A549 (cell line): ENCODE measurements around the gene VANGL1. TPM values are rescaled to one million over a fixed set of nuclear protein-coding genes. Genes with fewer than 3 reads are reported as not detected.

ENCODE experiments used
- ATAC-seq, 2 experiments: fragments of 200-7000 bp in 1 of 2; fragments of >200 bp in 1 of 2; cut with Nextera tagmentation in 1 of 2; cut with Tn5 transposase in 1 of 2; 3 replicates each; pipeline versions ENCODE4 v1.8.0 to v1.9.1; 2018 to 2020; ENCODE audit warnings: mild to moderate bottlenecking in 1 of 2, moderate library complexity in 1 of 2
- CTCF ChIA-PET: fragments of 300-600 bp; sonication (Branson Sonifier 250); formaldehyde crosslinking; extraction: SDS; loops from one replicate; lab custom pipeline; 2021; ENCODE audit warnings: antibody characterized with exemption, inconsistent platforms; lab: Yijun Ruan, JAX
- POLR2A ChIA-PET: fragments of 350-600 bp; formaldehyde crosslinking; extraction: SDS; loops from one replicate; lab custom pipeline; 2021; ENCODE audit warnings: antibody characterized with exemption, inconsistent platforms; lab: Yijun Ruan, JAX
- DNase-seq, 2 experiments: peaks; one replicate each; pipeline versions ENCODE4 v3.0.0 to v3.0.0-alpha.2; 2011 to 2016; ENCODE audit warnings: low read depth in 1 of 2, low spot score in 1 of 2
- FAIRE-seq: peaks from 2 replicates; lab custom pipeline; 2011; peaks lifted over from hg19 to GRCh38; lab: Jason Lieb, UNC
- H3K27ac ChIP-seq, 2 experiments: fragments of >200 bp; sonication (Bioruptor Twin); formaldehyde crosslinking; 3 replicates each; pipeline ENCODE4 v1.5.1; 2016 to 2017
- H3K4me1 ChIP-seq: fragments of >200 bp; sonication (Bioruptor Twin); formaldehyde crosslinking; 3 replicates; pipeline ENCODE4 v1.6.1; 2016
- H3K4me2 ChIP-seq: fragments of >200 bp; sonication (Bioruptor Twin); formaldehyde crosslinking; 3 replicates; pipeline ENCODE4 v1.6.1; 2016
- H3K4me3 ChIP-seq: fragments of >200 bp; sonication (Bioruptor Twin); formaldehyde crosslinking; 3 replicates; pipeline ENCODE4 v1.5.1; 2016
- H3K9me3 ChIP-seq: fragments of >200 bp; sonication (Bioruptor Twin); formaldehyde crosslinking; 3 replicates; pipeline ENCODE4 v1.6.1; 2016
- ATOH8 ChIP-seq: fragments of 250-450 bp; sonication (Bioruptor Pico); IDR thresholded peaks from 2 replicates; pipeline ENCODE4 v1.5.0; 2020; ENCODE audit warnings: low read depth, mild to moderate bottlenecking, moderate library complexity
- BCL3 ChIP-seq: fragments of >200 bp; sonication (Bioruptor Twin); formaldehyde crosslinking; IDR thresholded peaks from 3 replicates; pipeline ENCODE4 v1.6.1; 2016
- CHD4 ChIP-seq: fragments of 200-600 bp; sonication (generic); IDR thresholded peaks from 2 replicates; pipeline ENCODE4 v1.6.1; 2016; ENCODE audit warnings: antibody characterized with exemption, mild to moderate bottlenecking, borderline replicate concordance
- CTCF ChIP-seq: fragments of >200 bp; sonication (Bioruptor Twin); formaldehyde crosslinking; IDR thresholded peaks from 3 replicates; pipeline ENCODE4 v1.5.1; 2016
- E2F6 ChIP-seq: IDR thresholded peaks from 2 replicates; pipeline ENCODE4 v1.6.1; 2012; ENCODE audit warnings: low read depth, borderline replicate concordance
- ELK1 ChIP-seq: fragments of 150-350 bp; IDR thresholded peaks from 2 replicates; pipeline ENCODE4 v1.6.1; 2014; ENCODE audit warnings: low read depth, mild to moderate bottlenecking, low read length
- EP300 ChIP-seq, 2 experiments: fragments of >200 bp; sonication (Bioruptor Twin); formaldehyde crosslinking; IDR thresholded peaks; 2 replicates in 1 of 2; 3 replicates in 1 of 2; pipeline ENCODE4 v1.6.1; 2016 to 2017
- ESRRA ChIP-seq: fragments of 150-350 bp; IDR thresholded peaks from 2 replicates; pipeline ENCODE4 v1.6.1; 2014; ENCODE audit warnings: mild to moderate bottlenecking, low read length, borderline replicate concordance
- GATA3 ChIP-seq: IDR thresholded peaks from 2 replicates; pipeline ENCODE4 v1.6.1; 2012; ENCODE audit warnings: borderline replicate concordance
- HES2 ChIP-seq: fragments of >200 bp; sonication (Bioruptor Twin); formaldehyde crosslinking; IDR thresholded peaks from 2 replicates; pipeline ENCODE4 v1.6.1; 2016
- HMGXB4 ChIP-seq: fragments of 250-450 bp; sonication (Bioruptor Pico); IDR thresholded peaks from 2 replicates; pipeline ENCODE4 v1.5.0; 2021; ENCODE audit warnings: mild to moderate bottlenecking, moderate library complexity, borderline replicate concordance
- KDM5A ChIP-seq: fragments of 200-600 bp; sonication (generic); IDR thresholded peaks from 2 replicates; pipeline ENCODE4 v1.6.1; 2016; ENCODE audit warnings: antibody characterized with exemption, mild to moderate bottlenecking
- MAZ ChIP-seq: fragments of 150-350 bp; IDR thresholded peaks from 2 replicates; pipeline ENCODE4 v1.6.1; 2014; ENCODE audit warnings: antibody characterized with exemption, low read depth, low read length, borderline replicate concordance
- MYC ChIP-seq: IDR thresholded peaks from 2 replicates; pipeline ENCODE4 v1.6.1; 2012; ENCODE audit warnings: mild to moderate bottlenecking, inconsistent platforms, low read length, improper control_type of control experiment, borderline replicate concordance
- NFE2L2 ChIP-seq: fragments of 150-350 bp; conservative IDR thresholded peaks from 2 replicates; pipeline ENCODE4 v1.6.1; 2014; ENCODE audit warnings: low read length
- POLR2AphosphoS2 ChIP-seq: conservative IDR thresholded peaks from 2 replicates; pipeline ENCODE4 v1.6.1; 2012; ENCODE audit warnings: low read length, improper control_type of control experiment, inconsistent platforms
- RCOR1 ChIP-seq: fragments of 150-350 bp; IDR thresholded peaks from 2 replicates; pipeline ENCODE4 v1.6.1; 2014; ENCODE audit warnings: antibody characterized with exemption, low read length, low read depth
- SREBF2 ChIP-seq: fragments of 450-650 bp; IDR thresholded peaks from 2 replicates; pipeline ENCODE4 v1.6.1; 2014; ENCODE audit warnings: mild to moderate bottlenecking, moderate library complexity
- TFCP2L1 ChIP-seq: fragments of 250-450 bp; sonication (Bioruptor Pico); IDR thresholded peaks from 2 replicates; pipeline ENCODE4 v1.5.0; 2021; ENCODE audit warnings: mild to moderate bottlenecking
- USF2 ChIP-seq: fragments of 450-650 bp; IDR thresholded peaks from 2 replicates; pipeline ENCODE4 v1.6.1; 2014; ENCODE audit warnings: antibody characterized with exemption
- ZFP36 ChIP-seq: fragments of 450-650 bp; IDR thresholded peaks from 2 replicates; pipeline ENCODE4 v1.6.1; 2014; ENCODE audit warnings: borderline replicate concordance; ENCODE audit not compliant: partially characterized antibody
- ZSCAN20 ChIP-seq: fragments of 250-450 bp; sonication (Bioruptor Pico); IDR thresholded peaks from 2 replicates; pipeline ENCODE4 v1.8.0; 2022; ENCODE audit warnings: mild to moderate bottlenecking, moderate library complexity
- WGBS: methylation state at CpG from one replicate; pipeline ENCODE4 v1.1.6; 2017; ENCODE audit errors: missing lambda C conversion rate; 5-methylcytosine and 5-hydroxymethylcytosine counted together
- polyA plus RNA-seq, 4 experiments: library from polyadenylated mRNA; depleted of rRNA in 3 of 4; stranded (reverse); fragments of >200 nt; fragmentation: RNase III in 1 of 4; extraction: RNeasy Plus Mini Kit Qiagen cat#74134 plus additional on column Dnase treatment in 1 of 4; gene quantifications; 2 replicates in 3 of 4; 3 replicates in 1 of 4; pipeline ENCODE4 v1.2.3, GENCODE V29; 2011 to 2017

Gene VANGL1
- polyA plus RNA-seq, 2 of the 4 experiments (the other 2 are of a cell fraction) = 11.0 to 11.5 TPM

GRCh38 chr1:115692224-115692623 is 50.5 kb downstream of the VANGL1 start:
- Histone ChIP-seq H3K4me3 (no peak overlapping the region), H3K4me1 (no peaks in the 10 kb centered on the region), H3K27ac (no peak overlapping the region), H3K9me3 (no peaks in the 10 kb centered on the region), H3K4me2 (no peak overlapping the region)
- FAIRE-seq (no peak), DNase-seq (no peak), ATAC-seq (no peak)
- POLR2A ChIA-PET = no interaction called here
- TF ChIP-seq E2F6 (no peak), HES2 (no peak), ATOH8 (CRISPR knock-in tag) (no peak), MYC (no peak), ELK1 (no peak), BCL3 (no peak), TFCP2L1 (CRISPR knock-in tag) (no peak)
- CTCF ChIA-PET = interaction anchor here (1.0 kb wide), 1 partner anchor 16 kb away, joined by 3 read pairs; no protein-coding TSS in a partner anchor
- WGBS = 94% methylated on average over 2 of the region's 4 CpGs

GRCh38 chr1:115694805-115695204 is 53.0 kb downstream of the VANGL1 start:
- Histone ChIP-seq H3K27ac (no peak overlapping the region), H3K4me2 (no peak overlapping the region), H3K9me3 (no peaks in the 10 kb centered on the region), H3K4me1 (no peaks in the 10 kb centered on the region), H3K4me3 (no peak overlapping the region)
- CTCF ChIA-PET = interaction anchor here (2.9 kb wide), 1 partner anchor 12 kb away, joined by 13 read pairs; no protein-coding TSS in a partner anchor
- DNase-seq (no peak), ATAC-seq (no peak), FAIRE-seq (no peak)
- WGBS = 95% methylated on average over 3 of the region's 3 CpGs
- TF ChIP-seq MYC = no peak
- TF ChIP-seq ZSCAN20 (CRISPR knock-in tag) = no peak
- no peak for TF ChIP-seq HES2
- no peak for TF ChIP-seq ZFP36
- TF ChIP-seq TFCP2L1 (CRISPR knock-in tag) = no peak
- no peak for TF ChIP-seq CHD4
- TF ChIP-seq RCOR1 = no peak
- TF ChIP-seq KDM5A = no peak
- TF ChIP-seq MAZ = no peak
- TF ChIP-seq USF2 = no peak
- TF ChIP-seq ELK1 = no peak
- TF ChIP-seq BCL3 = no peak
- TF ChIP-seq NFE2L2 = no peak
- TF ChIP-seq GATA3 = no peak
- TF ChIP-seq HMGXB4 (CRISPR knock-in tag) = no peak
- no peak for TF ChIP-seq SREBF2
- no peak for TF ChIP-seq ESRRA
- TF ChIP-seq CTCF = no peak
- TF ChIP-seq POLR2AphosphoS2 = no peak
- TF ChIP-seq EP300 (IDR thresholded peaks at IDR 0.05) = no peak
- POLR2A ChIA-PET = no interaction called here
